H1 (cell line): ENCODE measurements around the gene DNAAF5. TPM values are rescaled to one million over a fixed set of nuclear protein-coding genes. Genes with fewer than 3 reads are reported as not detected.

Experiments
- CTCF ChIA-PET: fragments of 300-600 bp; sonication (Branson Sonifier 250); formaldehyde crosslinking; loops from one replicate; lab custom pipeline; 2021; ENCODE audit not compliant: partially characterized antibody; lab: Charles Lee
- POLR2A ChIA-PET: fragments of 300-600 bp; sonication (Branson Sonifier 250); formaldehyde crosslinking; loops from one replicate; lab custom pipeline; 2021; ENCODE audit warnings: inconsistent platforms; ENCODE audit not compliant: partially characterized antibody; lab: Charles Lee
- DNase-seq, 2 experiments: peaks; one replicate each; pipeline versions ENCODE4 v3.0.0 to v3.0.0-alpha.2; 2010 to 2022; ENCODE audit warnings: low spot score in 2 of 2, low read depth in 1 of 2, mixed read lengths in 1 of 2
- FAIRE-seq: peaks from 2 replicates; lab custom pipeline; 2011; peaks lifted over from hg19 to GRCh38; lab: Jason Lieb, UNC
- H2AFZ ChIP-seq: 2 replicates; pipeline ENCODE4 v1.8.1; 2012; ENCODE audit warnings: low read length, inconsistent platforms
- H2AK5ac ChIP-seq: 2 replicates; pipeline ENCODE4 v1.6.1; 2013; ENCODE audit warnings: low read depth, low read length
- H2BK120ac ChIP-seq: replicated peaks from 2 replicates; pipeline ENCODE3; 2013; ENCODE audit warnings: low read depth, low read length, inconsistent platforms
- H2BK12ac ChIP-seq: 2 replicates; pipeline ENCODE4 v1.6.1; 2013; ENCODE audit warnings: low read depth, low read length
- H2BK15ac ChIP-seq: 2 replicates; pipeline ENCODE4 v1.6.1; 2013; ENCODE audit warnings: low read length
- H2BK20ac ChIP-seq: 2 replicates; pipeline ENCODE4 v1.6.1; 2013; ENCODE audit warnings: low read length
- H2BK5ac ChIP-seq: 2 replicates; pipeline ENCODE4 v1.6.1; 2013; ENCODE audit warnings: low read depth, low read length
- H3K14ac ChIP-seq: 2 replicates; pipeline ENCODE4 v1.6.1; 2013; ENCODE audit warnings: inconsistent platforms; ENCODE audit not compliant: insufficient read length
- H3K18ac ChIP-seq: 2 replicates; pipeline ENCODE4 v1.6.1; 2013; ENCODE audit warnings: low read length; ENCODE audit errors: extremely low read depth
- H3K23ac ChIP-seq: 2 replicates; pipeline ENCODE4 v1.6.1; 2013; ENCODE audit warnings: inconsistent platforms; ENCODE audit not compliant: insufficient read length
- H3K23me2 ChIP-seq: 2 replicates; pipeline ENCODE4 v1.6.1; 2013; ENCODE audit warnings: low read depth, low read length
- H3K27ac ChIP-seq: 2 replicates; pipeline ENCODE4 v1.6.1; 2011; ENCODE audit warnings: low read depth, low read length, inconsistent platforms
- H3K27me3 ChIP-seq, 4 experiments: replicated peaks in 1 of 4; 1 replicate in 1 of 4; 2 replicates in 3 of 4; pipeline versions ENCODE4 v1.6.1 to v1.8.1; 2011 to 2013; ENCODE audit warnings: low read length in 3 of 4, mild to moderate bottlenecking in 3 of 4, inconsistent platforms in 2 of 4, mixed read lengths in 2 of 4, moderate library complexity in 1 of 4; ENCODE audit not compliant: control insufficient read depth in 3 of 4, insufficient read depth in 3 of 4; ENCODE audit errors: extremely low read depth in 1 of 4
- H3K36me3 ChIP-seq, 4 experiments: 2 replicates each; pipeline versions ENCODE4 v1.6.1 to v1.8.1; 2011 to 2013; ENCODE audit warnings: mild to moderate bottlenecking in 4 of 4, low read length in 3 of 4, moderate library complexity in 2 of 4, control low read depth in 1 of 4, inconsistent platforms in 1 of 4; ENCODE audit not compliant: insufficient read depth in 4 of 4, control insufficient read depth in 2 of 4
- H3K4ac ChIP-seq: replicated peaks from 2 replicates; pipeline ENCODE3; 2013; ENCODE audit warnings: low read length, low read depth, mixed read lengths, inconsistent platforms; ENCODE audit not compliant: insufficient read length
- H3K4me1 ChIP-seq, 4 experiments: replicated peaks in 1 of 4; 1 replicate in 1 of 4; 2 replicates in 3 of 4; pipeline versions ENCODE4 v1.6.1 to v1.8.1; 2011 to 2013; ENCODE audit warnings: low read length in 3 of 4, inconsistent platforms in 2 of 4, mixed read lengths in 1 of 4; ENCODE audit not compliant: insufficient read depth in 4 of 4, control insufficient read depth in 3 of 4
- H3K4me2 ChIP-seq, 2 experiments: 2 replicates each; pipeline versions ENCODE4 v1.6.1 to v1.8.1; 2011 to 2013; ENCODE audit warnings: low read depth in 2 of 2, low read length in 2 of 2, control low read depth in 1 of 2, inconsistent platforms in 1 of 2, mild to moderate bottlenecking in 1 of 2; ENCODE audit not compliant: insufficient read depth in 1 of 2
- H3K4me3 ChIP-seq, 4 experiments: fragments of 200-600, 300-600 bp in 1 of 4; sonication (generic), shearing (Covaris generic), sonication (Bioruptor Twin) in 1 of 4; 2 replicates each; pipeline versions ENCODE4 v1.5.1 to v1.8.1; 2011 to 2016; ENCODE audit warnings: low read length in 4 of 4, low read depth in 3 of 4, control low read depth in 2 of 4, inconsistent platforms in 2 of 4, mild to moderate bottlenecking in 2 of 4, mixed read lengths in 1 of 4, moderate library complexity in 1 of 4; ENCODE audit not compliant: insufficient read depth in 2 of 4; ENCODE audit errors: extremely low read depth in 1 of 4
- H3K56ac ChIP-seq: replicated peaks from 2 replicates; pipeline ENCODE3; 2013; ENCODE audit warnings: low read depth, mild to moderate bottlenecking, mixed read lengths, low read length, inconsistent platforms; ENCODE audit not compliant: insufficient read length
- H3K79me1 ChIP-seq: 2 replicates; pipeline ENCODE4 v1.6.1; 2013; ENCODE audit warnings: low read depth, low read length, control low read depth
- H3K79me2 ChIP-seq, 2 experiments: 2 replicates each; pipeline versions ENCODE4 v1.6.1 to v1.8.1; 2012 to 2013; ENCODE audit warnings: low read length in 2 of 2, mild to moderate bottlenecking in 2 of 2, inconsistent platforms in 1 of 2; ENCODE audit not compliant: insufficient read depth in 2 of 2, control insufficient read depth in 1 of 2
- H3K9ac ChIP-seq, 4 experiments: replicated peaks in 1 of 4; 1 replicate in 1 of 4; 2 replicates in 3 of 4; pipeline versions ENCODE4 v1.6.1 to v1.8.1; 2011 to 2013; ENCODE audit warnings: low read depth in 3 of 4, low read length in 3 of 4, control low read depth in 2 of 4, mild to moderate bottlenecking in 2 of 4, moderate library complexity in 2 of 4, inconsistent platforms in 1 of 4; ENCODE audit errors: extremely low read depth in 1 of 4
- H3K9me3 ChIP-seq, 2 experiments: 2 replicates each; pipeline versions ENCODE4 v1.6.1 to v1.8.1; 2012 to 2013; ENCODE audit warnings: mild to moderate bottlenecking in 2 of 2, moderate library complexity in 2 of 2, control low read depth in 1 of 2, inconsistent platforms in 1 of 2, low read depth in 1 of 2, low read length in 1 of 2, mixed read lengths in 1 of 2; ENCODE audit not compliant: insufficient read depth in 2 of 2
- H4K20me1 ChIP-seq, 2 experiments: replicated peaks in 1 of 2; 2 replicates each; pipeline versions ENCODE3 to v1.8.1; 2011 to 2013; ENCODE audit warnings: inconsistent platforms in 2 of 2, low read length in 2 of 2, mild to moderate bottlenecking in 1 of 2; ENCODE audit not compliant: insufficient read depth in 2 of 2, control insufficient read depth in 1 of 2
- H4K5ac ChIP-seq: 2 replicates; pipeline ENCODE4 v1.6.1; 2013; ENCODE audit warnings: low read length, low read depth, mixed read lengths, inconsistent platforms; ENCODE audit not compliant: insufficient read length
- H4K8ac ChIP-seq: 2 replicates; pipeline ENCODE4 v1.8.0; 2013; ENCODE audit warnings: mild to moderate bottlenecking, moderate library complexity, low read length, inconsistent platforms; ENCODE audit not compliant: insufficient read depth; ENCODE audit errors: extremely low read depth
- H4K91ac ChIP-seq: replicated peaks from 2 replicates; pipeline ENCODE3; 2013; ENCODE audit warnings: low read length, mixed read lengths, inconsistent platforms; ENCODE audit not compliant: insufficient read length
- BACH1 ChIP-seq: IDR thresholded peaks from 2 replicates; pipeline ENCODE4 v1.6.1; 2012; ENCODE audit warnings: low read length, improper control_type of control experiment
- BRCA1 ChIP-seq: IDR thresholded peaks from 2 replicates; pipeline ENCODE4 v1.6.1; 2012; ENCODE audit warnings: low read depth, low read length, improper control_type of control experiment
- CREB1 ChIP-seq: IDR thresholded peaks from 2 replicates; pipeline ENCODE4 v1.6.1; 2012; ENCODE audit warnings: inconsistent platforms
- EP300 ChIP-seq, 2 experiments: IDR thresholded peaks; 1 replicate in 1 of 2; 2 replicates in 1 of 2; pipeline ENCODE4 v1.6.1; 2011 to 2012; ENCODE audit warnings: low read depth in 2 of 2, low read length in 2 of 2, mild to moderate bottlenecking in 2 of 2, borderline replicate concordance in 1 of 2, inconsistent platforms in 1 of 2, moderate library complexity in 1 of 2
- FOSL1 ChIP-seq: IDR thresholded peaks from 2 replicates; pipeline ENCODE4 v1.6.1; 2011; ENCODE audit warnings: mild to moderate bottlenecking, low read depth, low read length, moderate library complexity; ENCODE audit not compliant: insufficient read depth
- GTF2F1 ChIP-seq: IDR thresholded peaks from 2 replicates; pipeline ENCODE4 v1.6.1; 2012; ENCODE audit warnings: low read depth, low read length, improper control_type of control experiment, borderline replicate concordance
- KDM5A ChIP-seq: fragments of 200-600 bp; IDR thresholded peaks from 2 replicates; pipeline ENCODE4 v1.7.1; 2012; ENCODE audit warnings: mild to moderate bottlenecking, low read length, inconsistent platforms, mixed read lengths
- MAFK ChIP-seq: IDR thresholded peaks from 2 replicates; pipeline ENCODE4 v1.6.1; 2012; ENCODE audit warnings: low read depth, mild to moderate bottlenecking, improper control_type of control experiment, low read length
- NRF1 ChIP-seq: IDR thresholded peaks from 2 replicates; pipeline ENCODE4 v1.6.1; 2011; ENCODE audit warnings: mild to moderate bottlenecking, low read depth, low read length, improper control_type of control experiment
- PHF8 ChIP-seq: fragments of 200-600 bp; sonication (generic); conservative IDR thresholded peaks from 2 replicates; pipeline ENCODE4 v1.7.1; 2012; ENCODE audit warnings: low read depth, mild to moderate bottlenecking, inconsistent platforms, low read length, moderate library complexity
- POLR2A ChIP-seq, 2 experiments: IDR thresholded peaks; 1 replicate in 1 of 2; 2 replicates in 1 of 2; pipeline ENCODE4 v1.6.1; 2011; ENCODE audit warnings: low read depth in 2 of 2, low read length in 2 of 2, mild to moderate bottlenecking in 2 of 2; ENCODE audit errors: control extremely low read depth in 1 of 2
- RAD21 ChIP-seq, 2 experiments: IDR thresholded peaks in 1 of 2; conservative IDR thresholded peaks in 1 of 2; 2 replicates each; pipeline ENCODE4 v1.6.1; 2011; ENCODE audit warnings: low read depth in 2 of 2, low read length in 2 of 2, improper control_type of control experiment in 1 of 2, inconsistent platforms in 1 of 2, mild to moderate bottlenecking in 1 of 2, moderate library complexity in 1 of 2
- SRF ChIP-seq: IDR thresholded peaks from 2 replicates; pipeline ENCODE4 v1.6.1; 2011; ENCODE audit warnings: mild to moderate bottlenecking, low read depth, low read length, moderate library complexity
- WGBS, 2 experiments: shearing (Covaris generic) in 1 of 2; methylation state at CpG; one replicate each; pipeline versions ENCODE4 v1.1.6 to v1.1.7; 2013 to 2015; ENCODE audit warnings: low lambda C conversion rate in 2 of 2, mixed read lengths in 2 of 2, inconsistent platforms in 1 of 2, low coverage in 1 of 2, missing lambda C conversion rate in 1 of 2; ENCODE audit not compliant: insufficient replicate concordance in 2 of 2, insufficient coverage in 1 of 2, insufficient read length in 1 of 2; ENCODE audit errors: extremely low coverage in 1 of 2, missing lambda C conversion rate in 1 of 2; 5-methylcytosine and 5-hydroxymethylcytosine counted together
- polyA plus RNA-seq, 7 experiments: library from polyadenylated mRNA; depleted of rRNA in 3 of 7; stranded (reverse) in 5 of 7; unstranded in 2 of 7; fragments of >200 nt in 5 of 7; fragments of 200-250 nt in 2 of 7; gene quantifications; 1 replicate in 5 of 7; 2 replicates in 1 of 7; 4 replicates in 1 of 7; pipeline versions ENCODE4 v1.2.1 to v1.2.3, GENCODE V29; 2011 to 2013; ENCODE audit warnings: missing spikeins in 2 of 7, mixed read lengths in 2 of 7
- total RNA-seq: library from RNA; stranded (reverse); fragmentation: NEBNext Ultra II Directional; extraction: Animal tissue kit (Norgen Biotek cat#: 25700); gene quantifications from 2 replicates; pipeline ENCODE4 v1.2.1, GENCODE V29; 2021

Gene DNAAF5
- total and polyA plus RNA-seq, 2 of the 8 experiments (the other 6 are each of a cell fraction or from before 2014, with no cell fraction given) = 55.1 to 95.9 TPM

DNA sequence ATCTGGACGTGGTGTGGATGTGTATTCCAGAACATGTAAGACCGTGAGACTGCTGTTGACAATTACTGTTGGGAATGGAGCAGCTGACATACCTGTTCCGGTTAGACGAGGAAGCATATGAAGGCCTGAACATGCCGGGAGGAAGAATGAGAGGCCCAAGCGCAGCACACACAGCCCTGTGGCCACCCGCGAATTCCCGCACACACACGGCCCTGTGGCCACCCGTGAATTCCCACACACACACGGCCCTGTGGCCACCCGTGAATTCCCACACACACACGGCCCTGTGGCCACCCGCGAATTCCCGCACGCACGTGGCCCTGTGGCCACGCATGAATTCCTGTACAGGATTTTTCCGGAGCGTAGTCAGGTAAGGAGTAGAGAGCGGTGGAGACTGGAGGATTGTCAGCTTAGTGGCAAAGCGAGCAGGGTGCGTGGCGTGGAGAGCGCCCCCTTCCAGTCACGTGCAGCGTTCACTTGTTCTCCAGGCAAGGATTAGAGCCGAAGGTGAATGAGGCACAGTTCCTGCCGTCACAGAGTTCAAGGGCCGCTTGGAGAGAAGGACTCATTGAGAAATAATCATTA lies 96.3 kb downstream of the DNAAF5 start:
- Histone ChIP-seq H3K79me2 (peaks cover 66 to 98% of the 10 kb centered on the region in 2 experiments), H2AFZ (no peak overlapping the region), H4K5ac (no peak overlapping the region), H2BK20ac (no peak overlapping the region), H3K4ac (no peak overlapping the region), H3K9ac (no peak overlapping the region), H2AK5ac (peak overlapping the region; percentile 65; the same call in 1 of the 2 replicates), H4K8ac (no peak overlapping the region), H2BK5ac (no peak overlapping the region), H4K20me1 (peaks cover 37 to 48% of the 10 kb centered on the region in 2 experiments), H3K4me3 (no peak overlapping the region), H3K27me3 (no peaks in the 10 kb centered on the region), H3K9me3 (no peaks in the 10 kb centered on the region), H3K23me2 (no peaks in the 10 kb centered on the region), H3K18ac (no peak overlapping the region), H2BK120ac (no peak overlapping the region), H3K56ac (no peak overlapping the region), H3K79me1 (peaks cover 21% of the 10 kb centered on the region), H3K4me1 (peaks cover 3 to 15% (median 9%) of the 10 kb centered on the region in 4 experiments; a peak in 6 of 7 replicates), H2BK12ac (0 out of 2 replicates have a peak overlapping the region, but pooled peaks have one; percentile 84), H3K23ac (no peak overlapping the region), H4K91ac (no peak overlapping the region), H3K14ac (no peak overlapping the region), H3K4me2 (no peak overlapping the region), H2BK15ac (0 out of 2 replicates have a peak overlapping the region, but pooled peaks have one; percentile 88), H3K27ac (no peak overlapping the region), H3K36me3 (no peaks in the 10 kb centered on the region; a peak in 1 of 8 replicates)
- WGBS, 2 experiments = 83% methylated on average over 30 of the region's 32 CpGs; no CpG with 5 or more reads in 1 of the 2 experiments
- DNase-seq (peak in 1 of 2 experiments; percentile 73), FAIRE-seq (no peak)
- POLR2A ChIA-PET = interaction anchor here (0.8 to 1.1 kb wide), 3 partner anchors 9 to 21 kb away, joined by 3 to 8 read pairs (median 3); partner anchors contain the start of gene SUN1
- CTCF ChIA-PET = interaction anchor here (0.7 to 2.4 kb wide), 14 partner anchors 10 to 533 kb away, joined by 3 to 16 read pairs (median 5); partner anchors contain the start of gene FOXL3
- TF ChIP-seq RAD21 (IDR thresholded peaks at IDR 0.05 in 1 of 2, conservative IDR thresholded peaks at IDR 0.05 in 1 of 2; ENCODE audit: low read depth in 2 of 2, low read length in 2 of 2) (peak; percentile 43 to 50; a peak in 3 of 4 replicates), BACH1 (peak; percentile 35; the same call in 1 of the 2 replicates), GTF2F1 (no peak), NRF1 (no peak), MAFK (no peak), BRCA1 (no peak), KDM5A (no peak), POLR2A (IDR thresholded peaks at IDR 0.05; ENCODE audit: control extremely low read depth in 1 of 2, low read depth in 2 of 2, low read length in 2 of 2) (no peak), CREB1 (peak; percentile 25; the same call in 1 of the 2 replicates), EP300 (IDR thresholded peaks at IDR 0.05; ENCODE audit: borderline replicate concordance in 1 of 2, low read depth in 2 of 2, low read length in 2 of 2) (no peak), FOSL1 (no peak), PHF8 (no peak), SRF (no peak)
